NT2/D1 (cell line): Measurements from ENCODE around the gene TMEM53.

Experiments
- SUZ12 ChIP-seq: IDR thresholded peaks from 2 replicates; pipeline ENCODE4 v1.6.1; 2011; ENCODE audit not compliant: insufficient read length, insufficient read depth; ENCODE audit errors: extremely low read depth
- YY1 ChIP-seq: IDR thresholded peaks from 2 replicates; pipeline ENCODE4 v1.6.1; 2011; ENCODE audit not compliant: insufficient read length, insufficient read depth
- ZNF274 ChIP-seq: IDR thresholded peaks from 2 replicates; pipeline ENCODE4 v1.6.1; 2011; ENCODE audit warnings: mild to moderate bottlenecking, low read depth, low read length

DNA sequence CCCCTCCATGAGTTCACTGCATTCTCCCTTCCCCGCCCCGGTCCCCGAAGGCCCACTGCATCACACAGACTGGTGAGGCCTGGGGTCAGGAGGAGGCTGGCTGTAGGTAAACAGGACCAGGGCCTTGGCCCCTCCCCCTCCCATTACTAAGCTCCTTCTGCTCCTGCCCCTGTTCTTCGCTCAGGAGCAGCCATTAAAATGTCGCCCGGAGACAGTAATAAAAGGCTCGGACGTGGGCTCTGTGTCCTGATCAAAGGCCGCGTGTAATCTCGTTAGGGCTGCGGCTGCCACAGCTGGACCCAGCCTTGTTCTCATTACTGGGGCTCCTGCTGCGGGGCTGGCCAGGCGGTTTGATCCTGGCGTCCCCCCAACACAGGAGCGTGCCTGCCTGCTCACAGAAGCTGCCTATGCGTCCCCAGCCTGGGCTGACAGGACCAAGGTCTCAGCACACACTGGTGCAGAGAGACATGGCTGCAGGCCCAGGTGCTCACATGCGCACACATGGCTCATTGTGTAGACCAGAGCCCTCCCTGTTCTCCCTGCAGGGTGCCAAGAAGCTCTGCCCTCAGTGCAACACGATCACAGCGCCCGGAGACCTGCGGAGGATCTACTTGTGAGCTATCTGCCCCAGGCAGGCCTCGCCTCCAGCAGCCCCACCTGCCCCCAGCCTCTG, 24.0 kb downstream of the TMEM53 start:
- TF ChIP-seq YY1: no peak
- no peak for TF ChIP-seq ZNF274
- TF ChIP-seq SUZ12: no peak
